ENCODE measurements around the gene CCDC198. TPM values are rescaled to one million over a fixed set of nuclear protein-coding genes. Genes with fewer than 3 reads are reported as not detected.

CCDC198 gene
- total and polyA plus RNA-seq, 2 experiments from 2014 or later, result not detected

- no peak overlapping the region for H3K4me3 Mint-ChIP-seq
- no peak for TF ChIP-seq ZNF114 (CRISPR knock-in tag; IDR thresholded peaks at IDR 0.05)
- no peak for TF ChIP-seq EZH2phosphoT487 (IDR thresholded peaks at IDR 0.05; ENCODE audit: unreplicated experiment)
- no peak overlapping the region for H3K27ac Mint-ChIP-seq
Observed at GRCh38 chr14:57530571-57530970, 36.9 kb upstream of the CCDC198 start.

DNA sequence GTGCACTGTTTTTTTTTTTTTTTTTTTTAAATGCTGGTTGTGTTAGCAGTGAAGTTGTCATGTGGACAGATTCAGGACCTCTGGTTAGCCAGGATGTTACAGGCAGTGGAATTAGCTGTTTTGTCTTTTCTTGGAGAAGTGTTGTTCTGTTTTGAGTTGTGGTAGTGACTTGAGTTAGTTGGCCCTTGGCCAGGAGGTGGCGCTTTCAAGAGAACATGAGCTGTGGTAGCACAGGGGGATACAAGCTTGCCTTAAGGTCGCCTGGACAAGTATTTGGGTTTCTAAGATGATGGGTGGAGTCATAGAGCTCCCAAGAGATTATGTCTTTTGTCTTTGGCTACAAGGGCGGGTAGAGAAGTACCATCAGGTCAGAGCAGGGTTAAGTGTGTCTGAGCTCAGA is 33.3 kb upstream of the CCDC198 start:
- no peaks in the 10 kb centered on the region for H3K36me3 Mint-ChIP-seq (ENCODE audit: low read depth)
- Histone ChIP-seq H3K9me2 (ENCODE audit: insufficient read depth) (0 out of 2 replicates have a peak, but pooled peaks cover 3% of the 10 kb centered on the region), H3K36me3 (ENCODE audit: insufficient read depth) (no peaks in the 10 kb centered on the region), H2AFZ (peak overlapping the region; percentile 67; the same call in 1 of the 2 replicates), H3K4me3 (no peak overlapping the region), H3K27me3 (ENCODE audit: insufficient read depth) (no peaks in the 10 kb centered on the region), H3K27ac (ENCODE audit: low read depth) (no peak overlapping the region), H3F3A (replicated peaks; ENCODE audit: low read depth) (no peaks in the 10 kb centered on the region), H3K4me2 (no peak overlapping the region), H3K79me2 (replicated peaks; ENCODE audit: insufficient read depth) (no peaks in the 10 kb centered on the region), H4K20me1 (replicated peaks; ENCODE audit: insufficient read depth) (no peaks in the 10 kb centered on the region), H3K4me1 (ENCODE audit: insufficient read depth) (no peaks in the 10 kb centered on the region)
- no peak overlapping the region for H3K27ac Mint-ChIP-seq
- H3K4me3 Mint-ChIP-seq, result no peak overlapping the region
- DNase-seq (ENCODE audit: low spot score), result peak; percentile 80
- ATAC-seq, result peak; percentile 97
- no peaks in the 10 kb centered on the region for H3K27me3 Mint-ChIP-seq (ENCODE audit: insufficient read depth, low read depth, poor library complexity)
- TF ChIP-seq ZNF331 (CRISPR knock-in tag; IDR thresholded peaks at IDR 0.05; ENCODE audit: low read depth), result no peak
- peak; percentile 75 to 80 for TF ChIP-seq CTCF (conservative IDR thresholded peaks at IDR 0.05; ENCODE audit: low read depth in 2 of 2)
- no peaks in the 10 kb centered on the region for H3K4me1 Mint-ChIP-seq
- peaks cover 14% of the 10 kb centered on the region; the same call in 2 of the 3 replicates for H3K9me3 Mint-ChIP-seq

More at GRCh38 chr14:57530571-57530970, 36.9 kb upstream of the CCDC198 start:
- Histone ChIP-seq H3K4me3 (no peak overlapping the region), H2AFZ (no peak overlapping the region), H4K20me1 (replicated peaks; ENCODE audit: insufficient read depth) (no peaks in the 10 kb centered on the region), H3F3A (replicated peaks; ENCODE audit: low read depth) (no peaks in the 10 kb centered on the region), H3K27me3 (ENCODE audit: insufficient read depth) (no peaks in the 10 kb centered on the region), H3K36me3 (ENCODE audit: insufficient read depth) (no peaks in the 10 kb centered on the region), H3K27ac (ENCODE audit: low read depth) (no peak overlapping the region), H3K4me1 (ENCODE audit: insufficient read depth) (no peaks in the 10 kb centered on the region), H3K4me2 (no peak overlapping the region), H3K9me2 (ENCODE audit: insufficient read depth) (0 out of 2 replicates have a peak, but pooled peaks cover 3% of the 10 kb centered on the region), H3K79me2 (replicated peaks; ENCODE audit: insufficient read depth) (no peaks in the 10 kb centered on the region)
- Mint-ChIP-seq H3K36me3 (ENCODE audit: low read depth) (no peaks in the 10 kb centered on the region), H3K4me1 (no peaks in the 10 kb centered on the region), H3K9me3 (no peaks in the 10 kb centered on the region), H3K27me3 (ENCODE audit: insufficient read depth, low read depth, poor library complexity) (no peaks in the 10 kb centered on the region)
- ATAC-seq, result no peak
- DNase-seq (ENCODE audit: low spot score), result no peak

DNA sequence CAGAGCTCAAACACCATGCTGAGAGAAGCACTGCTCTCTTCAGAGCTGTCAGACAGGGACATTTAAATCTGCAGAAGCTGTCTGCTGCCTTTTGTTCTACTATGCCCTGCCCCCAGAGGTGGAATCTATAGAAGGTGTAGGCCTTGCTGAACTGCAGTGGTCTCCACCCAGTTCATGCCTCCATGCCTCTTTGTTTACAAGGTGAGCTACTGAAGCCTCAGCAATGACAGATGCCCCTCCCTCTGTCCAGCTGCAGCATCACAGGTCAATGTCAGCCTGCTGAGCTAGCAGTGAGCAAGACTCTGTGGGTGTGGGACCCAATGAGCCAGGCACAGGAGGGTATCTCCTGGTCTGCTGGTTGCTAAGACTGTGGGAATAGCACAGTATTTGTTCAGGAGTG is 25.4 kb upstream of the CCDC198 start:
- Histone ChIP-seq H3K4me1 (ENCODE audit: insufficient read depth) (no peaks in the 10 kb centered on the region), H3K4me3 (no peak overlapping the region), H3K9me2 (ENCODE audit: insufficient read depth) (no peaks in the 10 kb centered on the region), H3K27ac (ENCODE audit: low read depth) (no peak overlapping the region), H2AFZ (no peak overlapping the region), H3K4me2 (no peak overlapping the region), H3K36me3 (ENCODE audit: insufficient read depth) (no peaks in the 10 kb centered on the region), H4K20me1 (replicated peaks; ENCODE audit: insufficient read depth) (no peaks in the 10 kb centered on the region), H3K79me2 (replicated peaks; ENCODE audit: insufficient read depth) (no peaks in the 10 kb centered on the region), H3F3A (replicated peaks; ENCODE audit: low read depth) (no peaks in the 10 kb centered on the region), H3K27me3 (ENCODE audit: insufficient read depth) (no peaks in the 10 kb centered on the region)
- H3K36me3 Mint-ChIP-seq (ENCODE audit: low read depth), result no peaks in the 10 kb centered on the region
- H3K9me3 Mint-ChIP-seq, result peaks cover 26% of the 10 kb centered on the region; the same call in 2 of the 3 replicates
- H3K27ac Mint-ChIP-seq, result no peak overlapping the region
- no peak overlapping the region for H3K4me3 Mint-ChIP-seq
- no peaks in the 10 kb centered on the region for H3K4me1 Mint-ChIP-seq
- H3K27me3 Mint-ChIP-seq (ENCODE audit: insufficient read depth, low read depth, poor library complexity), result peaks cover 4% of the 10 kb centered on the region
- no peak for TF ChIP-seq JUNB (IDR thresholded peaks at IDR 0.05; ENCODE audit: unreplicated experiment)
- TF ChIP-seq ZNF331 (CRISPR knock-in tag; IDR thresholded peaks at IDR 0.05; ENCODE audit: low read depth), result no peak
- no peak for DNase-seq (ENCODE audit: low spot score)
- ATAC-seq, result no peak
